Measurements from ENCODE around the gene NDFIP1.

DNA sequence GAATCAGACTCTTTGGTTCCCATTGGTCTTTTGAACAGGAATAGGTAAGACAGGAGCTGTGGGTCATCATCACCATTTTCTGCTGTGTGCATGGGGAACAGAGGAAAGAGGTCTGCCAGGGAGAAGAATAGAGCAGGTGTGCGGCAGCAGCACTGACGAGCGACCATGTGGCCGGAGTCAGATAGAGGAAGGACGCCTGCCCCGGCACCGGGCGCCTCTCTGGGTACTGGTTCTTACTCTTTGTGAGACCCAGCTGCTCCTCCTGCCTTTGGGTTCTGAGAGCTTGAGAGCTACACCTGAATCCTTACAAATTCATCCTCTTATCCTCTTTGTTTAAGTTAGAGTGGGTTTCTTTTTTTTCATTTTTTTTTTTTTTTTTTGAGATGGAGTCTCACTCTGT lies 90.8 kb downstream of the NDFIP1 start:
- TF ChIP-seq POLR2A (IDR thresholded peaks at IDR 0.05; ENCODE audit: low read length) = no peak
- no peak for TF ChIP-seq GATA1 (IDR thresholded peaks at IDR 0.05; ENCODE audit: low read depth, low read length)
